HEK293T (cell line): ENCODE data around the gene C5orf15.

Source experiments
- ARNT ChIP-seq: fragments of 450-650 bp; IDR thresholded peaks from 2 replicates; pipeline ENCODE4 v1.6.1; 2017; ENCODE audit warnings: mild to moderate bottlenecking
- ELF4 ChIP-seq: fragments of 450-650 bp; IDR thresholded peaks from 2 replicates; pipeline ENCODE4 v1.6.1; 2017; ENCODE audit warnings: antibody characterized with exemption
- FOXM1 ChIP-seq: fragments of 450-650 bp; IDR thresholded peaks from 2 replicates; pipeline ENCODE4 v1.6.1; 2017; ENCODE audit warnings: mild to moderate bottlenecking, borderline replicate concordance
- HDGF ChIP-seq: fragments of 450-650 bp; IDR thresholded peaks from 2 replicates; pipeline ENCODE4 v1.6.1; 2017; ENCODE audit warnings: antibody characterized with exemption, borderline replicate concordance
- L3MBTL2 ChIP-seq: fragments of 450-650 bp; conservative IDR thresholded peaks from 2 replicates; pipeline ENCODE4 v1.6.1; 2016; ENCODE audit warnings: mild to moderate bottlenecking
- LEF1 ChIP-seq: fragments of 450-650 bp; IDR thresholded peaks from 2 replicates; pipeline ENCODE4 v1.6.1; 2017; ENCODE audit warnings: mild to moderate bottlenecking, borderline replicate concordance
- SP1 ChIP-seq: fragments of 450-650 bp; IDR thresholded peaks from 2 replicates; pipeline ENCODE4 v1.6.1; 2017
- SUZ12 ChIP-seq: fragments of 450-650 bp; IDR thresholded peaks from 2 replicates; pipeline ENCODE4 v1.6.1; 2016; ENCODE audit warnings: mild to moderate bottlenecking
- ZNF384 ChIP-seq: fragments of 450-650 bp; IDR thresholded peaks from 2 replicates; pipeline ENCODE4 v1.6.1; 2016

DNA sequence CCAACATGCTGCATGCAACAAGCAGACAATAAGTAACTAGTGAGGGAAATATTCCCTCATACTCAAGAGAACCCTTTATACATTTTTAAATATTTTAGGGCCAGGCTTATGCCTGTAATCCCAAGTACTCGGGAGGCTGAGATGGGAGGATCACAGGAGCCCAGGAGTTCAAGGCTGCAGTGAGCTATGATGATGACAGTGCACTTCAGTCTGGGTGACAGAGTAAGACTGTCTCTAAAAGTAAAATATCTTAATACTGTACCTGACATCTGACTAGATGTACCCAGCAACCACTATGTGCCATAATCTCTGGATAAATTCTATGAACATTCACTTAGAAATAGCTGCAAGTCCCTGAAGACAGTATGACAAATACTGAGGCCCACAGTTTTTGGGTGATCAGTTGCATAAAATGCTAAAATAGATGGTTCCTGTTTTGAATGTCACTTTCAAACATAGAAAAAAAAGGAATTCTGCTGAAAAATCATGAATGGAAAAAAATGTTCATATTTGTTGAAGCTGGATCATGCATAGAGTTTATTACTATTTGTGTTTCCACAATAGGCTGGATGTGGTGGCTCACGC is 2.0 kb upstream of the C5orf15 start:
- TF ChIP-seq ELF4 = no peak
- no peak for TF ChIP-seq L3MBTL2
- TF ChIP-seq FOXM1 = no peak
- no peak for TF ChIP-seq SUZ12
- no peak for TF ChIP-seq ARNT
- TF ChIP-seq LEF1 = no peak
- no peak for TF ChIP-seq HDGF
- no peak for TF ChIP-seq SP1
- no peak for TF ChIP-seq ZNF384
